GM21360 (cell line): Measurements from ENCODE around the gene SUDS3.
"Not testable (repeated sequence)": the region's sequence is repeated elsewhere in the genome, so short reads cannot be mapped to it uniquely, and the experiment has no call there.

Experiments
- ATAC-seq: cut with Tn5 transposase; IDR thresholded peaks from one replicate; pipeline ENCODE4 v1.9.1; 2021; ENCODE audit warnings: mild to moderate bottlenecking, moderate library complexity; ENCODE audit not compliant: unreplicated experiment

Gene SUDS3, protein sequence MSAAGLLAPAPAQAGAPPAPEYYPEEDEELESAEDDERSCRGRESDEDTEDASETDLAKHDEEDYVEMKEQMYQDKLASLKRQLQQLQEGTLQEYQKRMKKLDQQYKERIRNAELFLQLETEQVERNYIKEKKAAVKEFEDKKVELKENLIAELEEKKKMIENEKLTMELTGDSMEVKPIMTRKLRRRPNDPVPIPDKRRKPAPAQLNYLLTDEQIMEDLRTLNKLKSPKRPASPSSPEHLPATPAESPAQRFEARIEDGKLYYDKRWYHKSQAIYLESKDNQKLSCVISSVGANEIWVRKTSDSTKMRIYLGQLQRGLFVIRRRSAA

GRCh38 chr12:118376089-118377020 lies at the start of gene SUDS3:
Gene SUDS3, plus strand, starts transcription at chr12:118376555. Its CDS starts 137 bp downstream, at chr12:118376692.
- peak; percentile 28 for ATAC-seq

GRCh38 chr12:118326991-118327390 lies 49.4 kb upstream of the SUDS3 start:
- no peak for ATAC-seq

GRCh38 chr12:118327391-118327790 lies 49.0 kb upstream of the SUDS3 start:
- ATAC-seq, result no peak

- no peak for ATAC-seq
Observed at GRCh38 chr12:118328486-118329330, 47.6 kb upstream of the SUDS3 start.

DNA sequence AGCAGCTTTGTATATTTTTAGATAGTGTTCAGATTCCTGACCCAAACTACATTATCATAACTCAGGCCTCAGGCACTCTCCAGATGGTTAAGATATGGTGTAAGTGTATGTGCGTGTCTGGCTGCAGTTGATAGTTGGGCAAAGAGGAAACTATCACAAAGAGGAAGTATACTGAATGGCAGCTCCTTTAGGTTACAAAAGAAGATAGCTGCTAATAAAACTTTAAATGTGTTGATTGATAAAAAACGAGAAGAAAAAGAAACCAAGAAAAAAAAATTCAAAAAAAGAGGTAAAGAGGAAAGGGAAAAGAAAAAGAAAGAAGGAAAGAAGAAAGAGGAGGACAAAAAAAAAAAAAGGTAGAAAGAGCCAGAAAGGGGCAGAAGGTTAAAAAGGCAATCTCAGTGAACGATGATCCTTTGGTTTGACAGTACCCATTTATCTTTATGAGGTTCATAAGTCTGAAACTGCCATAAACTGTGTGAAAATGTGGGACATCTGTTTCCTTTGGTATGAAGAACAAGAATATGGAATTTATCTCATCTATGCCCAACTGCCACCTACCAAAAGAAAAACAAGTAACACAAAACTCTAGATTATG lies 45.8 kb upstream of the SUDS3 start:
- ATAC-seq, result no peak

GRCh38 chr12:118332511-118332910 lies 43.8 kb upstream of the SUDS3 start:
- ATAC-seq, result no peak

GRCh38 chr12:118334241-118334640 lies 42.1 kb upstream of the SUDS3 start:
- ATAC-seq, result no peak

DNA sequence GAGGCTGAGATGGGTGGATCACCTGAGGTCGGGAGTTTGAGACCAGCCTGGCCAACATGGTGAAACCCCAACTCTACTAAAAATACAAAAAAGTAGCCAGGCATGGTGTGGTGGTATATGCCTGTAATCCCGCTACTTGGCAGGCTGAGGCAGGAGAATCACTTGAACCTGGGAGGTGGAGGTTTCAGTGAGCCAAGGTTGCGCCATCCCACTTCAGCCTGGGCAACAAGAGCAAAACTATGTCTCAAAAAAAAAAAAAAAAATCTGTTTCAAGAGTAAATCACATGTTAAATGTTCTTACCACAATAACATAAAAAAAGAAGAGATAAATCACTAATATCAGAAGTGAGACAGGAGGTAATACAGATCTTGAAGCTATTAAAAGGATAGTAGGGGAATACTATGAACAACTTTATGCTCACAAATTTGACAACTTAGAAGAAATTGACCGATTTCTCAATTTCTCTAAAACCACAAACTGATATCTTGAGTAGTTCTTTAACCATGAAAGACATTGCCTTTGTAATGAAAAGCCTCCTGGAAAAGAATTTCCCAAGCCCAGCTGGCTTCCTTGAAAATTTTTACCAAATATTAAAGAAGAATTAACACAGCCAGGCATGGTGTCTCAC lies 41.3 kb upstream of the SUDS3 start:
- no peak for ATAC-seq

DNA sequence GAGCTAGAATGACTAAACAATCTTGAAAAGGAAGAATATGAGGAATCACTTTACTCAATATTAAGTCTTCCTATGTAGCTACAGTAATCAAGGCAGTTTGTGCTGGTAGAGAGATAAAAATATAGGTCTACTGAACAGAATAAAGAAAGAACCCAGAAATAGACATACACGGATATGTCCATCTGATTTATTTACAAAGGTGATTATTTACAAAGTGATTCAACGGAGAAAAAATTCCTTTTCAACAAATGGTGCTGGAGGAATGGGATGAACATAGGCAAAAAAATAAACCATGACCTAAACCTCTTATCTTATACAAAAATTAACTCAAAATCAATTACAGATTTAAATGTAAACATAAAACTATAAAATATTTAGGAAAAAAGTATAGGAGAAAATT lies 40.2 kb upstream of the SUDS3 start:
- ATAC-seq, result no peak

DNA sequence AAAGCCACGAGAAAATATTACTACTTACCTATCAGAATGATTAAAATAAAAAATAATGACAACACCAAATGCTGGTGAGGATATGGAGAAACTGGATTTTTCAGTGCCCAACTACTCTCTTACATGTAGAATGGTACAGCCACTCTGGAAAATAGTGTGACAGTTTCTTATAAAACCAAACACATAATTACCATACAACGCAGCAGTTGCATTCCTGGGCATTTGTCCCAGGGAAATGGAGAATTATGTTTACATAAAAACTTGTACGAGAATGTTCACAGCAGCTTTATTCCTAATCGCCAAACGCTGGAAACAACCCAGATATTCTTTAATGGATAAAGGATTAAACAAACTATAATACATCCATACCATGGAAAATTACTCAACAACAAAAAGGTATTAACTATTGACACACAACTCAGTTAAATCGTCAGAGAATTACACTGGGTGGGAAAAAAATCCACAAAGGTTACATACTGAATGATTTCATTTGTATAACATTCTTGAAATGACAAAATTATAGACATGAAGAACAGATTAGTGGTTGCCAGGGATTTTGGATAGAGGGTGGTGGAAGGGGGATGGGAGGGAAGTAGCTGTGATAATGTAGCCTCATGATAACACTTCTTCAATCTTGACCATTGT lies 39.0 kb upstream of the SUDS3 start:
- no peak for ATAC-seq

GRCh38 chr12:118342090-118342489 lies 34.3 kb upstream of the SUDS3 start:
- no peak for ATAC-seq

GRCh38 chr12:118344829-118345228 lies 31.5 kb upstream of the SUDS3 start:
- ATAC-seq, result no peak

GRCh38 chr12:118345355-118345754 lies 31.0 kb upstream of the SUDS3 start:
- no peak for ATAC-seq

DNA sequence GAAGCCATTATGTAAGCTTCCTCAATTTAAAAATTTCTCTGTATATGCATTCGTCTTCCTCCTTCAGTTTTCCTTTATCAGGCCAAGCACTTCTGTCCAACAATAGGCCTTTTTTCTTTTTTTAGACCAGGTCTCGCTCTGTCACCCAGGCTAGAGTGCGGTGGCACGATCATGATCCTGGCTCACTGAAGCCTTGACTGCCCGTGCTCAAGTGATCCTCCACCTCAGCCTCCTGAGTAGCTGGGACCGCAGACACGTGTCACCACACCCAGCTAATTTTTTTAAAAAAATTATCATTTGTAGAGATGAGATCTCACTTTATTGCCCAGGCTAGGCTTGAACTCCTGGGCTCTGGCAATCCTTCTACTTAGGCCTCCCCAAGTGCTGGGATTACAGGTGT lies 29.5 kb upstream of the SUDS3 start:
- peak; percentile 79 for ATAC-seq

GRCh38 chr12:118347916-118348315 lies 28.4 kb upstream of the SUDS3 start:
- ATAC-seq, result no peak

DNA sequence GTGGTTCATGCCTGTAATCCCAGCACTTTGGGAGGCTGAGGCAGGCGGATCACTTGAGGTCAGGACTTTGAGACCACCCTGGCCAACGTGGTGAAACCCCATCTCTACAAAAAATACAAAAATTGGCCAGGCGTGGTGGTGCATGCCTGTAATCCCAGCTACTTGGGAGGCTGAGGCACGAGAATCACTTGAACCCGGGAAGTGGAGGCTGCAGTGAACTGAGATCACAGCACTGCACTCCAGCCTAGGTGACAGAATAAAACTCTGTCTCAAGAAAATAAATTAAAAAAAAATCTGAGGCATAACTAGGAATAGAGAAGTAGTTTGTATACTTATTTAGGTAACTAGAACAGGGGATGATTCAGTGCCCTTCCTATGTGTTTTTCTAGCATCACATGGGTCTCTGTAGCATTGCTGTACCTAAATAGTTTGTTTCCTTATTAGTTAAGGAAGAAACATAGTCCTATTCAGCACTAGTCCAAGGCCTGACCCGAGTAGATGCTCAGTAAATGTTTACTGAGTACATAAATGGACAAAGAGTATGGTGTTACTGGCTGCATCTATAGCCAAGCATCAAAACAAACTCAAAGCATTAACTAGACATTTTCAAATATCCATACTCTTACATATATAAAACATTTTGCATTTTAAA lies 25.3 kb upstream of the SUDS3 start:
- no peak for ATAC-seq

DNA sequence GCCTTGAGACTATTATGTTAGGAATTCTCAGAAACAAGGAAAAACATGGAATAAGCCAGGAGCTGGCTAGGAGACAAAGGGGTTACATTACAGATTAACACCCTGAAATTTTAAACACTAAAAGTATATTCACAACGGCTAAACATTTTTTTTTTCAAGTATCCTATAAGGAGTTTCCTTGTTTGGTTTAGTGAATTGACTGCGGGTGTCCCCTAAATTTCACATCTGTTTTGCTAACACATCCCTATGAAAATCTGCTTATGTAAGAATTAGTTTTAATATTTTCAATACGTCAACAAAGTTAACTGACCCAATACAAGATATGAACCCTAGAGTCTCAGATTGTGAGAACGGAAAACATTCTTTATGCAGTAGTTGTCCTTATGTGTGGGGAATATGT lies 22.6 kb upstream of the SUDS3 start:
- no peak for ATAC-seq

DNA sequence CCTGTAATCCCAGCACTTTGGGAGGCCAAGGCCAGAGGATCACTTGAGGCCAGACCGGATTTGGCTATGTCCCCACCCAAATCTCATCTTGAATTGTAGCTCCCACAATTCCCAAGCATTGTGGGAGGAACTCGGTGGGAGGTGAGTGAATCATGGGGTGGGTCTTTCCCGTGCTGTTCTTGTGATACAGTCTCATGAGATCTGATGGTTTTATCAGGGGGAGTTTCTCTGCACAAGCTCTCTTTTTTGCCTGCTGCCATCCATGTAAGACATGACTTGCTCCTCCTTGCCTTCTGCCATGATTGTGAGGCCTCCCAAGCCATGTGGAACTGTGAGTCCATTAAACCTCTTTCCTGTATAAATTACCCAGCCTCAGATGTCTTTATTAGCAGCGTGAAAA lies 21.9 kb upstream of the SUDS3 start:
- ATAC-seq, result not testable (repeated sequence)

DNA sequence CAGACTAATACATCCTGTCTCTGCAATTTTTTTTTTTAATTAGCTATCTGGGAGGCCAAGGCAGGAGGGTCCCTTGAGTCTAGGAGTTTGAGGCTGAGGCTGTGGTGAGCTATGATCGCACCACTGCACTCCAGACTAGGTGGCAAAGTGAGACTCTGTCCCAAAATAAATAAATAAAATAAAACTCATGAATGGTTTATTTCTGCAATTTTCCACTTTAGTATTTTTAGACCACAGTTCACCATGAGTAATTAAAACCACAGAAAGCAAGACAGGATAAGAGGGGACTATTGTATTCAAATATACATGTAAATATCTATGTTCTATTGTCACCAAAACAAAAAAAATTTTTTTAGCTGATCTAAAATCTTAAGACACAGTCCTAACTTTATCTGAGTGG lies 21.5 kb upstream of the SUDS3 start:
- no peak for ATAC-seq
